Progenitor cell of endocrine pancreas (in vitro differentiated cells): Measurements from ENCODE around the gene CSN3. TPM values are rescaled to one million over a fixed set of nuclear protein-coding genes. Genes with fewer than 3 reads are reported as not detected.
"Not testable (repeated sequence)": the region's sequence is repeated elsewhere in the genome, so short reads cannot be mapped to it uniquely, and the experiment has no call there.

Experiments used
- DNase-seq: peaks from one replicate; pipeline ENCODE4 v3.0.0; 2021; ENCODE audit warnings: low spot score; ENCODE audit not compliant: unreplicated experiment
- H3K27ac Mint-ChIP-seq: 2 replicates; pipeline ENCODE4 v1.8.0; 2021; ENCODE audit warnings: mild to moderate bottlenecking, moderate library complexity, mixed read lengths
- H3K27me3 Mint-ChIP-seq: 2 replicates; pipeline ENCODE4 v1.8.0; 2021; ENCODE audit warnings: mixed read lengths
- H3K36me3 Mint-ChIP-seq: 2 replicates; pipeline ENCODE4 v1.8.0; 2022; ENCODE audit warnings: mixed read lengths; ENCODE audit not compliant: insufficient read depth
- H3K4me1 Mint-ChIP-seq: 2 replicates; pipeline ENCODE4 v1.8.0; 2021; ENCODE audit warnings: low read depth, mixed read lengths
- H3K4me3 Mint-ChIP-seq: 2 replicates; pipeline ENCODE4 v1.8.0; 2021; ENCODE audit warnings: low read depth, mild to moderate bottlenecking, moderate library complexity, mixed read lengths
- H3K9me3 Mint-ChIP-seq: 2 replicates; pipeline ENCODE4 v1.8.0; 2021; ENCODE audit warnings: low read depth, mixed read lengths
- CTCF ChIP-seq: fragments of 200-600 bp; sonication (generic); IDR thresholded peaks from one replicate; pipeline ENCODE4 v1.5.0; 2021; ENCODE audit warnings: antibody characterized with exemption, mild to moderate bottlenecking; ENCODE audit not compliant: unreplicated experiment
- long read RNA-seq: library from polyadenylated mRNA; unstranded; transcript quantifications from one replicate; pipeline ENCODE4 v2.0.0, GENCODE V29; 2020
- total RNA-seq: library from RNA; stranded (reverse); gene quantifications from 2 replicates; pipeline ENCODE4 v1.2.1, GENCODE V29; 2021

CSN3 gene
- total RNA-seq: not detected in 2 replicates
- long read RNA-seq: 0 reads

- not testable (repeated sequence) for H3K27me3 Mint-ChIP-seq, DNase-seq, H3K36me3 Mint-ChIP-seq, H3K27ac Mint-ChIP-seq, H3K4me3 Mint-ChIP-seq, H3K9me3 Mint-ChIP-seq
- H3K4me1 Mint-ChIP-seq: peaks cover 20% of the 10 kb centered on the region
Observed at GRCh38 chr4:70242297-70242696, at the start of gene CSN3. TSS of gene CSN3 (plus strand) at chr4:70242597. CDS start at chr4:70244820, 2,223 bp downstream.

- no peaks in the 10 kb centered on the region for H3K36me3 Mint-ChIP-seq
- peaks cover 6% of the 10 kb centered on the region for H3K4me1 Mint-ChIP-seq
- no peak overlapping the region for H3K4me3 Mint-ChIP-seq
- H3K27ac Mint-ChIP-seq: no peak overlapping the region
- H3K27me3 Mint-ChIP-seq: no peaks in the 10 kb centered on the region
- H3K9me3 Mint-ChIP-seq: peaks cover 6% of the 10 kb centered on the region
- no peak for DNase-seq
- TF ChIP-seq CTCF: no peak
Observed at GRCh38 chr4:70192895-70193294, 49.5 kb upstream of the CSN3 start.

GRCh38 chr4:70195425-70195824 is 47.0 kb upstream of the CSN3 start, which contains the start of gene ODAM:
TSS of gene ODAM (plus strand) at chr4:70195725. CDS start at chr4:70196544, 819 bp downstream.
- TF ChIP-seq CTCF: no peak
- DNase-seq: no peak
- H3K27ac Mint-ChIP-seq: no peak within 1 kb of the TSS
- peaks cover 6% of the 10 kb centered on the region for H3K9me3 Mint-ChIP-seq
- H3K4me3 Mint-ChIP-seq: no peak within 1 kb of the TSS
- no peaks in the 10 kb centered on the region for H3K36me3 Mint-ChIP-seq
- no peaks in the 10 kb centered on the region for H3K27me3 Mint-ChIP-seq
- H3K4me1 Mint-ChIP-seq: peaks cover 9% of the 10 kb centered on the region

GRCh38 chr4:70196857-70197256 is 45.5 kb upstream of the CSN3 start:
- no peak for TF ChIP-seq CTCF
- H3K9me3 Mint-ChIP-seq: no peaks in the 10 kb centered on the region
- H3K4me3 Mint-ChIP-seq: no peak overlapping the region
- H3K27ac Mint-ChIP-seq: no peak overlapping the region
- DNase-seq: no peak
- no peaks in the 10 kb centered on the region for H3K27me3 Mint-ChIP-seq
- peaks cover 9% of the 10 kb centered on the region for H3K4me1 Mint-ChIP-seq
- H3K36me3 Mint-ChIP-seq: no peaks in the 10 kb centered on the region

- H3K27ac Mint-ChIP-seq: peak overlapping the region; percentile 50
- DNase-seq: no peak
- H3K36me3 Mint-ChIP-seq: no peaks in the 10 kb centered on the region
- no peak for TF ChIP-seq CTCF
- H3K4me1 Mint-ChIP-seq: peaks cover 7% of the 10 kb centered on the region
- H3K9me3 Mint-ChIP-seq: no peaks in the 10 kb centered on the region
- no peaks in the 10 kb centered on the region for H3K27me3 Mint-ChIP-seq
- H3K4me3 Mint-ChIP-seq: no peak overlapping the region
Observed at GRCh38 chr4:70197842-70198241, 44.6 kb upstream of the CSN3 start.

GRCh38 chr4:70203601-70204000 is 38.8 kb upstream of the CSN3 start:
- peaks cover 3% of the 10 kb centered on the region for H3K4me1 Mint-ChIP-seq
- H3K4me3 Mint-ChIP-seq: no peak overlapping the region
- H3K36me3 Mint-ChIP-seq: no peaks in the 10 kb centered on the region
- H3K27me3 Mint-ChIP-seq: no peaks in the 10 kb centered on the region
- H3K9me3 Mint-ChIP-seq: peaks cover 3% of the 10 kb centered on the region
- H3K27ac Mint-ChIP-seq: no peak overlapping the region
- no peak for TF ChIP-seq CTCF
- no peak for DNase-seq

- peaks cover 19% of the 10 kb centered on the region for H3K9me3 Mint-ChIP-seq
- H3K4me1 Mint-ChIP-seq, H3K4me3 Mint-ChIP-seq, DNase-seq, H3K27ac Mint-ChIP-seq, H3K36me3 Mint-ChIP-seq, H3K27me3 Mint-ChIP-seq: not testable (repeated sequence)
Observed at GRCh38 chr4:70212752-70213151, 29.6 kb upstream of the CSN3 start.

GRCh38 chr4:70216109-70216508 is 26.3 kb upstream of the CSN3 start:
- H3K9me3 Mint-ChIP-seq: peaks cover 11% of the 10 kb centered on the region
- H3K4me1 Mint-ChIP-seq, H3K27me3 Mint-ChIP-seq, H3K36me3 Mint-ChIP-seq, H3K27ac Mint-ChIP-seq, DNase-seq, H3K4me3 Mint-ChIP-seq: not testable (repeated sequence)

- not testable (repeated sequence) for H3K4me3 Mint-ChIP-seq, H3K27me3 Mint-ChIP-seq, H3K9me3 Mint-ChIP-seq, DNase-seq, H3K27ac Mint-ChIP-seq, H3K4me1 Mint-ChIP-seq, H3K36me3 Mint-ChIP-seq
Observed at GRCh38 chr4:70216550-70216949, 25.8 kb upstream of the CSN3 start.
